Fibroblast of skin of left quadriceps (primary cell): ENCODE results near the gene CYP2E1.
"Not testable (repeated sequence)": the region's sequence is repeated elsewhere in the genome, so short reads cannot be mapped to it uniquely, and the experiment has no call there.

Source experiments
- DNase-seq, 2 experiments: peaks; one replicate each; pipeline ENCODE4 v3.0.0-alpha.2; 2013; ENCODE audit warnings: low read depth in 2 of 2

CYP2E1 gene

GRCh38 chr10:133526957-133527588 is at the start of gene CYP2E1:
CYP2E1 (plus strand) TSS chr10:133527363; CDS start chr10:133527396, 33 bp downstream.
- DNase-seq = no peak

GRCh38 chr10:133481086-133481643 is 46.0 kb upstream of the CYP2E1 start:
- DNase-seq = no peak

- no peak for DNase-seq
Measured at GRCh38 chr10:133481657-133482056, 45.5 kb upstream of the CYP2E1 start.

- no peak for DNase-seq
Measured at GRCh38 chr10:133484818-133485217, 42.3 kb upstream of the CYP2E1 start.

GRCh38 chr10:133487085-133487484 is 40.1 kb upstream of the CYP2E1 start:
- no peak for DNase-seq

- no peak for DNase-seq
Measured at GRCh38 chr10:133488354-133488753, 38.8 kb upstream of the CYP2E1 start.

GRCh38 chr10:133489816-133490588 is 37.2 kb upstream of the CYP2E1 start:
- DNase-seq = no peak

GRCh38 chr10:133493562-133493961 is 33.6 kb upstream of the CYP2E1 start:
- DNase-seq = not testable (repeated sequence)

- DNase-seq = not testable (repeated sequence)
Measured at GRCh38 chr10:133497363-133497762, 29.8 kb upstream of the CYP2E1 start.

- DNase-seq = not testable (repeated sequence)
Measured at GRCh38 chr10:133499176-133499575, 28.0 kb upstream of the CYP2E1 start.

- DNase-seq = not testable (repeated sequence)
Measured at GRCh38 chr10:133500897-133501296, 26.3 kb upstream of the CYP2E1 start.

- no peak for DNase-seq
Measured at GRCh38 chr10:133509700-133510099, 17.5 kb upstream of the CYP2E1 start.

GRCh38 chr10:133511408-133511807 is 15.8 kb upstream of the CYP2E1 start:
- DNase-seq = no peak

GRCh38 chr10:133511907-133512528 is 15.1 kb upstream of the CYP2E1 start:
- DNase-seq = no peak

GRCh38 chr10:133515471-133515870 is 11.7 kb upstream of the CYP2E1 start:
- DNase-seq = no peak

GRCh38 chr10:133516057-133516456 is 11.1 kb upstream of the CYP2E1 start:
- DNase-seq = no peak

- DNase-seq = not testable (repeated sequence)
Measured at GRCh38 chr10:133518517-133518916, 8.6 kb upstream of the CYP2E1 start.

GRCh38 chr10:133520193-133520738 is 6.9 kb upstream of the CYP2E1 start:
- peak; percentile 14 to 16 for DNase-seq

- DNase-seq = no peak
Measured at GRCh38 chr10:133523631-133524203, 3.4 kb upstream of the CYP2E1 start.

GRCh38 chr10:133525444-133525843 is 1.7 kb upstream of the CYP2E1 start:
- DNase-seq = no peak

GRCh38 chr10:133527771-133528271 is 658 bp downstream of the CYP2E1 start:
- no peak for DNase-seq
